ENCODE measurements around the gene TCEA2.

DNA sequence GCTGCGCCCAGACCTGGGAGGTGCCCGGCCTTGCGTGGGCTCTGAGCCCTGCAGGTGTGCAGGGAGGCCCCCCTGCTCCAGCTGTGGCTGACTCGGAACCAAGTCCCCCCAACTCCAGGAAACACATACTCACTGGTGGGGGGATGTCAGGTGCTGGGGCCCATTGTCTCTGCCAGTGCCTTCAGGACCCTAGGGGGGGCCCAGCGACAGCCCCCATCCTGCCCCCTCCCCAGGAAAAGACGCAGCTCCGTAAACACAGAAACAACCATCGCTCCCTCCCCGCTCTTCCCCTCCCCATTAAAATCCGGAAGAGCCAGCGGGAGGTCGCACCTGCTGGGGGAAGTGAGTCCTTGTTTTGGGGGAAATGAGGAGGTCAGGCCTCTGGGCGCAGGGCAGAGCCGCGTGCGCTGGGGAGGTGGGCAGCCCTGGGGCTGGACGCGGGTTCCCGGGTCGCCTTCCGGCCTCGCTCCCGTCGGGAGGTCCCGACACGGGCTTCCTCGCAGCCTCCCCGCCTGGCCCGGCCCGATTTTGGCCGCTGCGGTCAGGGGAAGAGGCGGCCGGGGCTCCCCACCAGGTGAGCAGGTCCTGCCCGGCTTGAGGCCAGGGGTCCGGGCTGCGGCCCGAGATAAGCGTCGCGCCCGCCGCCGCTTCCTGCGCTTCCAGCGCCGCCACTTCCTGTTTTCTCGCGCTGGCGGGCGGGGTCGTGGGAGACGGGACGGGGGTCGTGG, 20.8 kb upstream of the TCEA2 start:
- TF ChIP-seq POLR2A (IDR thresholded peaks at IDR 0.05) (no peak), POLR2AphosphoS5 (IDR thresholded peaks at IDR 0.05; ENCODE audit: insufficient read depth in 1 of 2, low read depth in 1 of 2) (no peak)
- TF ChIP-seq, protein P1, sequence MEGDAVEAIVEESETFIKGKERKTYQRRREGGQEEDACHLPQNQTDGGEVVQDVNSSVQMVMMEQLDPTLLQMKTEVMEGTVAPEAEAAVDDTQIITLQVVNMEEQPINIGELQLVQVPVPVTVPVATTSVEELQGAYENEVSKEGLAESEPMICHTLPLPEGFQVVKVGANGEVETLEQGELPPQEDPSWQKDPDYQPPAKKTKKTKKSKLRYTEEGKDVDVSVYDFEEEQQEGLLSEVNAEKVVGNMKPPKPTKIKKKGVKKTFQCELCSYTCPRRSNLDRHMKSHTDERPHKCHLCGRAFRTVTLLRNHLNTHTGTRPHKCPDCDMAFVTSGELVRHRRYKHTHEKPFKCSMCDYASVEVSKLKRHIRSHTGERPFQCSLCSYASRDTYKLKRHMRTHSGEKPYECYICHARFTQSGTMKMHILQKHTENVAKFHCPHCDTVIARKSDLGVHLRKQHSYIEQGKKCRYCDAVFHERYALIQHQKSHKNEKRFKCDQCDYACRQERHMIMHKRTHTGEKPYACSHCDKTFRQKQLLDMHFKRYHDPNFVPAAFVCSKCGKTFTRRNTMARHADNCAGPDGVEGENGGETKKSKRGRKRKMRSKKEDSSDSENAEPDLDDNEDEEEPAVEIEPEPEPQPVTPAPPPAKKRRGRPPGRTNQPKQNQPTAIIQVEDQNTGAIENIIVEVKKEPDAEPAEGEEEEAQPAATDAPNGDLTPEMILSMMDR (IDR thresholded peaks at IDR 0.05) = no peak
